OCI-LY3 (cell line): Measurements from ENCODE around the gene LRRC43.

Experiments used
- EZH2phosphoT487 ChIP-seq: fragments of 200-600 bp; shearing (Covaris generic); IDR thresholded peaks from 2 replicates; pipeline ENCODE4 v1.6.1; 2018; ENCODE audit warnings: antibody characterized with exemption, mixed run types, low read depth
- TF ChIP-seq, protein P1 (sequence below): fragments of 200-600, 300-600 bp; sonication (generic); IDR thresholded peaks from 2 replicates; pipeline ENCODE4 v1.5.1; 2014; ENCODE audit warnings: antibody characterized with exemption, low read length, low read depth

DNA sequence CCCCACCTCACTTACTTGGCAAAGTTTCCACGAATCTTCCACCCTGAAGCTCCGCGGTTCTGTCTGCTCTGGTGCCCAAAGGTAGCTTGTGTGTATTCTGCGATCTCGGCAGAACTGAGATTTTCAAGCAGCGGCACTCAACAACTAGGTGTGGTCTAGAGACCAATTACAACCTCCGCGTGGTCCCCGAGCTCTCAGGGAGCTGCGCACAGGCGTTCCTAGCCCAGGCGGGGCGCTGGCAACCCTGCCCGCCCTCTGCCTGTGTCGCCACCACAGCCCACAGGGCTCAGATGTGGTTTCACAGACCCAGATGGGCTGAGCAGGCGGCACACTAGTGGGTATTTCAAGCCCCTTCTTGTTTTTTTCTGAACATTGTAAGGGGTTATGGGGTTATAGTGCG is 44.4 kb downstream of the LRRC43 start:
- TF ChIP-seq, protein P1, sequence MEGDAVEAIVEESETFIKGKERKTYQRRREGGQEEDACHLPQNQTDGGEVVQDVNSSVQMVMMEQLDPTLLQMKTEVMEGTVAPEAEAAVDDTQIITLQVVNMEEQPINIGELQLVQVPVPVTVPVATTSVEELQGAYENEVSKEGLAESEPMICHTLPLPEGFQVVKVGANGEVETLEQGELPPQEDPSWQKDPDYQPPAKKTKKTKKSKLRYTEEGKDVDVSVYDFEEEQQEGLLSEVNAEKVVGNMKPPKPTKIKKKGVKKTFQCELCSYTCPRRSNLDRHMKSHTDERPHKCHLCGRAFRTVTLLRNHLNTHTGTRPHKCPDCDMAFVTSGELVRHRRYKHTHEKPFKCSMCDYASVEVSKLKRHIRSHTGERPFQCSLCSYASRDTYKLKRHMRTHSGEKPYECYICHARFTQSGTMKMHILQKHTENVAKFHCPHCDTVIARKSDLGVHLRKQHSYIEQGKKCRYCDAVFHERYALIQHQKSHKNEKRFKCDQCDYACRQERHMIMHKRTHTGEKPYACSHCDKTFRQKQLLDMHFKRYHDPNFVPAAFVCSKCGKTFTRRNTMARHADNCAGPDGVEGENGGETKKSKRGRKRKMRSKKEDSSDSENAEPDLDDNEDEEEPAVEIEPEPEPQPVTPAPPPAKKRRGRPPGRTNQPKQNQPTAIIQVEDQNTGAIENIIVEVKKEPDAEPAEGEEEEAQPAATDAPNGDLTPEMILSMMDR, result no peak
- no peak for TF ChIP-seq EZH2phosphoT487
